Measurements from ENCODE around the gene LCMT1. TPM values are rescaled to one million over a fixed set of nuclear protein-coding genes. Genes with fewer than 3 reads are reported as not detected.

Gene LCMT1
- total and polyA plus RNA-seq, 2 of the 13 experiments (the other 11 are each of a cell fraction or from before 2014, with no cell fraction given): 41.2 to 48.7 TPM

DNA sequence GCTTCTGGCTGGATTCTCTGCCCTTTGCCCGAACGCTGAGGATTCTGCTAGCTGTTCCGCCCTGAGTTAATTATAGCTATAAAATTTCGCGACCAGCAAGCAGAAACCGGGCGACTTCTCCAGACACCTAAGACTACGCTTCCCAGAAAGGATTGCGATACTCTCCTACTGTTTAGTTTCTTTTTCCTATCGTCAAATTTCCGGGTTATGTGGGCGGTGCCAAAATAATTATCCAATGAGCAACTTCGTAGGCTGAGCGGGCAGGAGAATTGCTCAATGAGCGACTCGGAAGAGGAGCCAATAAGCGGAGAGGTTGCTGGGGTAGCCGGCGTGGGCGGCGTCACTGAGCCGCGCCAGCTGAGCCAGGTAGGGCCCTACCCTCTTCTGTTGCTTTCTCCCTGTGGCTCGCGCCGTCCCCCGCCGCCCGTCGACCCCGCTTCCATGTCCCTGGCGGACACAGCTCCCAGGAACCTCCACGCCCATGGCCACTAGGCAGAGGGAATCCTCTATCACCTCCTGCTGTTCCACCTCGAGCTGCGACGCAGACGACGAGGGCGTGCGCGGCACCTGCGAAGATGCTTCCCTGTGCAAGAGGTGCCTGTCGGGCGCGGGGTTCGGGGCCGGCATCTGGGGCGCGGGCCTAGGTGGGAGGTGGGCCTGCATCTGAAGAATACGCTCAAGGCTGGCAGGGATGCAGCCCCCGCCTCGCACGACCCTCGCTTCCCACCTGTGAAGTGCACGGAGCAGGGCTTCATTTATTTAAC is at the start of gene LCMT1 (continued):
- TF ChIP-seq SIX4 (CRISPR knock-in tag; IDR thresholded peaks at IDR 0.05): 0 out of 2 replicates have a peak, but pooled peaks have one; percentile 36

GRCh38 chr16:25063102-25063501 is 48.4 kb upstream of the LCMT1 start:
- intact Hi-C loops (cut with micrococcal nuclease; ENCODE audit: unreplicated experiment) (no loop called here), in situ Hi-C loops (cut with HindIII; ENCODE audit: extremely low pct_ligation_motif_present, low pct_unique_long_range_greater_than_20kb) (loop anchor here (5.0 kb wide), 1 partner anchor 44 kb away; no protein-coding TSS in a partner anchor)
- no peak overlapping the region for H3K4me2 ChIP-seq (ENCODE audit: low read depth, low read length)
- TF ChIP-seq FIP1L1 (IDR thresholded peaks at IDR 0.05; ENCODE audit: borderline replicate concordance, insufficient read depth, low read depth, low read length): no peak
- TF ChIP-seq ZNF512 (CRISPR knock-in tag; IDR thresholded peaks at IDR 0.05): no peak
- TF ChIP-seq ZNF607 (CRISPR knock-in tag; IDR thresholded peaks at IDR 0.05; ENCODE audit: borderline replicate concordance): no peak
- 0 out of 2 replicates have a peak, but pooled peaks have one; percentile 12 for TF ChIP-seq CEBPG (CRISPR knock-in tag; IDR thresholded peaks at IDR 0.05)
- TF ChIP-seq ZNF841 (CRISPR knock-in tag; IDR thresholded peaks at IDR 0.05; ENCODE audit: borderline replicate concordance): no peak
- TF ChIP-seq CEBPB (IDR thresholded peaks at IDR 0.05; ENCODE audit: borderline replicate concordance, low read depth, low read length): peak; percentile 73
- no peaks in the 10 kb centered on the region for H4K20me1 ChIP-seq (ENCODE audit: insufficient read depth, low read length)
- H3K9ac ChIP-seq (ENCODE audit: insufficient read depth, low read depth, low read length): no peak overlapping the region
- no peak overlapping the region for H3K27ac ChIP-seq (ENCODE audit: extremely low read length, insufficient read depth, low read length)
- peaks cover 44% of the 10 kb centered on the region for H3K4me1 ChIP-seq (ENCODE audit: insufficient read depth, low read length)
- 5% methylated on average over 3 of the region's 3 CpGs for WGBS (ENCODE audit: low lambda C conversion rate)
- peaks cover 0 to 7% of the 10 kb centered on the region in 2 experiments; a peak in 1 of 5 replicates for H3K27me3 ChIP-seq (ENCODE audit: control insufficient read depth in 1 of 2, insufficient read depth in 2 of 2, low read length in 2 of 2)
- CTCF ChIA-PET (ENCODE audit: low intra/inter-chr PET ratio, low total read pairs): no interaction called here
- no peak for ATAC-seq
- H3K9me3 ChIP-seq (ENCODE audit: low read length): no peaks in the 10 kb centered on the region
- no peak overlapping the region for H3K4me3 ChIP-seq (replicated peaks in 1 of 3; ENCODE audit: insufficient read depth in 1 of 3, low read depth in 2 of 3, low read length in 3 of 3)
- H3K36me3 ChIP-seq (replicated peaks in 1 of 2; ENCODE audit: control insufficient read depth in 1 of 2, insufficient read depth in 2 of 2, low read length in 2 of 2): no peaks in the 10 kb centered on the region
- no peaks in the 10 kb centered on the region for H3K79me2 ChIP-seq (ENCODE audit: insufficient read depth, low read length)
- no peak overlapping the region for H2AFZ ChIP-seq (ENCODE audit: low read length)
- no peak for DNase-seq (ENCODE audit: low spot score)
- FAIRE-seq: no peak
- BruUV-seq (replicated peaks): no TSS peak
- POLR2A ChIA-PET: no interaction called here
